ENCODE data around the gene SPEF1.

SPEF1 gene

DNA sequence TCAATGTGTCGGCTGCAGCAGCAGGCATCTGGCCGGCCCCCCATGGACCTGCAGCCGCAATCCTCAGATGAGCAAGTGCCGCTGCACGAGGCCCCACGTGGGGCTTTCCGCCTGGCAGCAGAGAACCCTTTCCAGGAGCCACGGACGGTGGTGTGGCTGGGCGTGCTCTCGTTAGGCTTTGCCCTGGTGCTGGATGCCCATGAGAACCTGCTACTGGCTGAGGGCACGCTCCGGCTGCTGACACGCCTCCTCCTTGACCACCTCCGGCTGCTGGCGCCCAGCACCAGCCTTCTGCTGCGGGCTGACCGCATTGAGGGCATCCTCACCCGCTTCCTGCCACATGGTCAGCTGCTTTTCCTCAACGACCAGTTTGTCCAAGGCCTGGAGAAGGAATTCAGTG, 42.6 kb upstream of the SPEF1 start:
- H3K4me2 ChIP-seq = no peak overlapping the region
- no peak overlapping the region for H3K4me3 ChIP-seq (IDR thresholded peaks at IDR 0.05; ENCODE audit: insufficient read depth, low read depth, low read length)
- H2AFZ ChIP-seq (ENCODE audit: low read depth) = no peak overlapping the region
- no peaks in the 10 kb centered on the region for H4K20me1 ChIP-seq (ENCODE audit: insufficient read depth)
- H3K79me2 ChIP-seq (ENCODE audit: insufficient read depth, low read depth) = no peaks in the 10 kb centered on the region
- no peaks in the 10 kb centered on the region for H3K36me3 ChIP-seq (ENCODE audit: insufficient read depth)
- H3K9ac ChIP-seq = no peak overlapping the region
- H3K27ac ChIP-seq = no peak overlapping the region
- peaks cover 7% of the 10 kb centered on the region for H3K4me1 ChIP-seq (ENCODE audit: low read depth, poor library complexity, severe bottlenecking)
- TF ChIP-seq, protein P1, sequence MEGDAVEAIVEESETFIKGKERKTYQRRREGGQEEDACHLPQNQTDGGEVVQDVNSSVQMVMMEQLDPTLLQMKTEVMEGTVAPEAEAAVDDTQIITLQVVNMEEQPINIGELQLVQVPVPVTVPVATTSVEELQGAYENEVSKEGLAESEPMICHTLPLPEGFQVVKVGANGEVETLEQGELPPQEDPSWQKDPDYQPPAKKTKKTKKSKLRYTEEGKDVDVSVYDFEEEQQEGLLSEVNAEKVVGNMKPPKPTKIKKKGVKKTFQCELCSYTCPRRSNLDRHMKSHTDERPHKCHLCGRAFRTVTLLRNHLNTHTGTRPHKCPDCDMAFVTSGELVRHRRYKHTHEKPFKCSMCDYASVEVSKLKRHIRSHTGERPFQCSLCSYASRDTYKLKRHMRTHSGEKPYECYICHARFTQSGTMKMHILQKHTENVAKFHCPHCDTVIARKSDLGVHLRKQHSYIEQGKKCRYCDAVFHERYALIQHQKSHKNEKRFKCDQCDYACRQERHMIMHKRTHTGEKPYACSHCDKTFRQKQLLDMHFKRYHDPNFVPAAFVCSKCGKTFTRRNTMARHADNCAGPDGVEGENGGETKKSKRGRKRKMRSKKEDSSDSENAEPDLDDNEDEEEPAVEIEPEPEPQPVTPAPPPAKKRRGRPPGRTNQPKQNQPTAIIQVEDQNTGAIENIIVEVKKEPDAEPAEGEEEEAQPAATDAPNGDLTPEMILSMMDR (conservative IDR thresholded peaks at IDR 0.05; ENCODE audit: low read depth, low read length) = no peak
- no peaks in the 10 kb centered on the region for H3K27me3 ChIP-seq (ENCODE audit: insufficient read depth, low read depth)

DNA sequence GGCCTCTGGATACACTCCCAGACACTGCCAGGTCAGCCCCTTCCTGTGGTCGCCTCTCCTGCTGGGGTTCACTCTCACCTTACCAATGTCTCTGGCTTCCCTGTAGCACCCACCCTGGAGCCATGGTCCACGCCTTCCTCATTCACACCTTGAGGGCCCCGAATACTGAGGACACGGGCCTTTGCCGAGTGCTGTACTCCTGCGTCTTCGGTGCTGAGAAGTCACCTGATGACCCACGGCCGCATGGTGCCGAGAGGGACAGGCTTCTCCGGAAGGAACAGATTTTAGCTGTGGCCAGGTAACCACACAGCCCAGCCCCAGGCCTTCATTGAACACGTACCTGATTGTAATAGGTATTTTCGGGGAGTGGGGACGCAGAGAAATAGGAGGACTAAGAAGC, 40.7 kb upstream of the SPEF1 start:
- H3K4me2 ChIP-seq = no peak overlapping the region
- no peak overlapping the region for H3K4me3 ChIP-seq (IDR thresholded peaks at IDR 0.05; ENCODE audit: insufficient read depth, low read depth, low read length)
- H3K27me3 ChIP-seq (ENCODE audit: insufficient read depth, low read depth) = no peaks in the 10 kb centered on the region
- TF ChIP-seq, protein P1 (conservative IDR thresholded peaks at IDR 0.05; ENCODE audit: low read depth, low read length) = no peak
- H3K27ac ChIP-seq = no peak overlapping the region
- H3K79me2 ChIP-seq (ENCODE audit: insufficient read depth, low read depth) = no peaks in the 10 kb centered on the region
- H3K4me1 ChIP-seq (ENCODE audit: low read depth, poor library complexity, severe bottlenecking) = peaks cover 12% of the 10 kb centered on the region
- no peak overlapping the region for H2AFZ ChIP-seq (ENCODE audit: low read depth)
- H3K9ac ChIP-seq = no peak overlapping the region
- no peaks in the 10 kb centered on the region for H3K36me3 ChIP-seq (ENCODE audit: insufficient read depth)
- no peaks in the 10 kb centered on the region for H4K20me1 ChIP-seq (ENCODE audit: insufficient read depth)

DNA sequence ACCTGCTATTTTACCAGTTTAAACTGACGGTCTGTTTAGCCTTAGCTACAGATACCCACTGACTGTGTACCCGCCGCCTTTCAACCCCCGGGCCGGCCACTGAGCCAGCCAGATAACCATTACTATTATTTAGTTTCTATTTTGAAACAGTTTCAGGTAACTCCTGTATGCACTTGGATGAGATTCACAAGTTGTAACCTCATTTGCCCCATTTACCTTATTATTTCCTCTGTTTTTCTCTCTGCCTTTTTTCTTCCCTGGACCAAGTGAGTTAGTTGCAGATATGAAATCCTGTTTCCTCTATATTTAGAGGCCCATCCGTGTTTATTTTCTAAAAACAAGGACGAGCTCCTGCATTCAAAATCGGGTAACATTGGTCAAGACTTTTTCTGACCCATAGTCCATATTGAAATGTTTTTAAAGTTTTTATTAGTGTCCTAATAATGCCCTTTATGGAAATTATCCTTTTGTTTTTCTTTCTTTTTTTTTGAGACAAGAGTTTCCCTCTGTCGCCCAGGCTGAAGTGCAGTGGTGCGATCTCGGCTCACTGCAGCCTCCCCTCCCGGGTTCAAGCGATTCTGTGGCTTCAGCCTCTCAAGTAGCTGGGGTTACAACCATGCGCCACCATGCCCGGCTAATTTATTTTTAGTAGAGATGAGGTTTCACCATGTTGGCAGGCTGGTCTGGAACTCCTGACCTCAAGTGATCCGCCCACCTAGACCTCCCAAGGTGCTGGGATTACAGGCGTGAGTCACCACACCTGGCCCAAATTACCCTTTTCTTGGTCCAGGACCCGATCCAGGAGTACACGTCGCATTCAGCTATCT, 39.9 kb upstream of the SPEF1 start:
- Histone ChIP-seq H3K79me2 (ENCODE audit: insufficient read depth, low read depth) (no peaks in the 10 kb centered on the region), H2AFZ (ENCODE audit: low read depth) (peak overlapping the region; percentile 85; the same call in 1 of the 2 replicates)
- TF ChIP-seq, protein P1 (conservative IDR thresholded peaks at IDR 0.05; ENCODE audit: low read depth, low read length) = no peak

DNA sequence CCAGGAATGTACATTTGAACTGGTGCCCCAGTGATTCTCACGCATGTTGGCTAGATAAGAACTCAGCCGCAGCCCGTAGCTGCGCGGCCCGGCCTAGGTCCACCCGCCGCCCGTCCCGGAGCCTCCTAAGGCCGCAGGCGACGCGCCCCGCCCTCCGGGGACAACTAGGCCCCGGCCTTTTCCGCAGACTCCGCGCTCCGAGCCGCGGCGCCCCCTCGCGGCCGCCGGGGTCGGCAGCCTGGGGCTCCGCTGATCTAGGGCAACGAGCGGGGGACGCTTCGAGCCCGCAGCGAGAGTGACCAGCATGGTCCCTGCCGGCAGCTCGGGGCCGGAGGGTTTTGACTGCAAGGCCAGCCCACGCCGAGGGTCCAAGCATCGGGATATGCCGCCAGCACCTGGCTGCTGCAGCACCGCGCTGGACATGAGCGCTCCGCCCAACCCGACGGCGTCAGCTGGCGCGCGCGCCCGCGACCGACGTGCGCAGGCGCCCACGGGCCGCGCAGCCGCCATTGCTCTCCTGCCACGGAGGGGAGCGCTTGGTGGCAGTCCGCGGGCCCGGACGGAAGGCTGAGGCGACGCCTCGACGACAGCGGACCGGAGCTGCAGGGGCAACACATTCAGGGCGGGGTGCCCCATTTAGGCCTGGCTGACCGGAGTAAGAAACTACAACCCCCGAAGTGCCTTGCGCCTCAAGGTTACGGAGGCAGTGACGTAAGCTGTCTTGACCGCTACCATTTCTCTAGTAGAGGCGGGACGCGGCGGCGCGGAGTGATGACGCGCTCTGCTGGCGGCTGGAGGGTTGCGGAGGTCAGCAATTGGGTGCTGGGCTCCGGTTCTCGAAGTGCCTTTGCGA, 39.0 kb upstream of the SPEF1 start, which contains the start of gene AP5S1:
AP5S1 (plus strand) TSS at position 500 of the 853 bp plus-strand sequence. CDS start 1,571 bp downstream, outside the sequence.
- Histone ChIP-seq H3K9ac (peak within 1 kb of the TSS; percentile 96), H3K4me2 (peak within 1 kb of the TSS; percentile 62), H4K20me1 (ENCODE audit: insufficient read depth) (no peaks in the 10 kb centered on the region), H3K4me3 (IDR thresholded peaks at IDR 0.05; ENCODE audit: insufficient read depth, low read depth, low read length) (no peak within 1 kb of the TSS), H3K36me3 (ENCODE audit: insufficient read depth) (no peaks in the 10 kb centered on the region), H3K27ac (peak within 1 kb of the TSS; percentile 94), H3K79me2 (ENCODE audit: insufficient read depth, low read depth) (no peaks in the 10 kb centered on the region), H3K4me1 (ENCODE audit: low read depth, poor library complexity, severe bottlenecking) (peaks cover 12% of the 10 kb centered on the region), H2AFZ (ENCODE audit: low read depth) (peak within 1 kb of the TSS; percentile 85), H3K27me3 (ENCODE audit: insufficient read depth, low read depth) (no peaks in the 10 kb centered on the region)
- TF ChIP-seq, protein P1 (conservative IDR thresholded peaks at IDR 0.05; ENCODE audit: low read depth, low read length) = peak; percentile 78

More for the DNA sequence above, 39.9 kb upstream of the SPEF1 start:
- peaks cover 12% of the 10 kb centered on the region for H3K4me1 ChIP-seq (ENCODE audit: low read depth, poor library complexity, severe bottlenecking)
- H3K4me3 ChIP-seq (IDR thresholded peaks at IDR 0.05; ENCODE audit: insufficient read depth, low read depth, low read length) = no peak overlapping the region
- peak overlapping the region; percentile 96 for H3K9ac ChIP-seq
- H4K20me1 ChIP-seq (ENCODE audit: insufficient read depth) = no peaks in the 10 kb centered on the region
- peak overlapping the region; percentile 94 for H3K27ac ChIP-seq
- no peaks in the 10 kb centered on the region for H3K36me3 ChIP-seq (ENCODE audit: insufficient read depth)
- peak overlapping the region; percentile 62 for H3K4me2 ChIP-seq
- H3K27me3 ChIP-seq (ENCODE audit: insufficient read depth, low read depth) = no peaks in the 10 kb centered on the region
